Adrenal gland (tissue), 12 donors: ENCODE results near the gene GALK2. TPM values are rescaled to one million over a fixed set of nuclear protein-coding genes. Genes with fewer than 3 reads are reported as not detected.

Source experiments
- DNase-seq, 7 donors: peaks; one replicate each; pipeline ENCODE4 v3.0.0-alpha.2; 2019 to 2020
- H3K27ac ChIP-seq, 5 donors: fragments of 200-600 bp; sonication (generic) in 4 of 5; 1 replicate in 3 of 5; 2 replicates in 2 of 5; pipeline versions ENCODE4 v1.5.1 to v1.8.0; 2016 to 2020; ENCODE audit warnings: mild to moderate bottlenecking in 1 of 5
- H3K27me3 ChIP-seq: fragments of 200-600 bp; 2 replicates; pipeline ENCODE4 v1.8.0; 2021
- H3K36me3 ChIP-seq, 2 donors: fragments of 200-600 bp; replicated peaks in 1 of 2; 1 replicate in 1 of 2; 2 replicates in 1 of 2; pipeline versions ENCODE4 v1.5.1 to v1.8.0; 2018 to 2022
- H3K4me1 ChIP-seq, 2 donors: fragments of 200-600 bp; replicated peaks in 1 of 2; 1 replicate in 1 of 2; 2 replicates in 1 of 2; pipeline versions ENCODE4 v1.5.1 to v1.8.0; 2018 to 2021
- H3K4me3 ChIP-seq, 4 donors: fragments of 200-600 bp; sonication (generic) in 3 of 4; one replicate each; pipeline ENCODE4 v1.5.1; 2016 to 2018
- H3K9me3 ChIP-seq, 3 donors: fragments of 200-600 bp; sonication (generic) in 1 of 3; replicated peaks in 1 of 3; 1 replicate in 2 of 3; 2 replicates in 1 of 3; pipeline versions ENCODE4 v1.5.1 to v1.8.0; 2016 to 2021
- CTCF ChIP-seq, 6 experiments: fragments of 450-650 bp in 4 of 6; fragments of 200-600 bp in 2 of 6; sonication (generic) in 1 of 6; IDR thresholded peaks; 1 replicate in 5 of 6; 2 replicates in 1 of 6; pipeline versions ENCODE4 v1.5.1 to v1.8.0; 2016 to 2021; ENCODE audit warnings: antibody characterized with exemption in 6 of 6, mild to moderate bottlenecking in 2 of 6, moderate library complexity in 1 of 6
- POLR2A ChIP-seq, 2 donors: fragments of 450-650 bp; IDR thresholded peaks; one replicate each; pipeline ENCODE4 v1.6.1; 2017; ENCODE audit warnings: antibody characterized with exemption in 2 of 2, mild to moderate bottlenecking in 2 of 2, moderate library complexity in 1 of 2
- WGBS, 4 donors: extraction: QIAGEN DNeasy Blood & Tissue Kit in 2 of 4; methylation state at CpG; one replicate each; pipeline versions ENCODE4 v1.1.5 to v1.1.7; 2013 to 2017; 5-methylcytosine and 5-hydroxymethylcytosine counted together
- intact Hi-C, 2 donors: fragments of 100-400 bp; cut with DNase I; formaldehyde crosslinking; loops; one replicate each; pipeline versions ENCODE4 v1.14.1 to v1.15.0; 2022 to 2023
- polyA plus RNA-seq, 3 donors: library from polyadenylated mRNA; stranded (reverse); fragments of 200-250 nt in 2 of 3; fragments of 350-450 nt in 1 of 3; fragmentation: Illumina TruSeq in 1 of 3; extraction: RNeasy Lipid Tissue Mini Kit (QIAGEN cat#74804) in 1 of 3; gene quantifications; one replicate each; pipeline ENCODE4 v1.2.3, GENCODE V29; 2013 to 2014
- total RNA-seq, 9 donors: library from RNA; depleted of rRNA in 4 of 9; stranded (reverse); fragments of >200 nt in 4 of 9; fragments of 120-200 nt in 1 of 9; fragmentation: NEBNext Ultra II Directional in 1 of 9; extraction: Animal tissue kit (Norgen Biotek cat#: 25700) in 1 of 9; gene quantifications; one replicate each; pipeline versions ENCODE4 v1.1.0 to v1.2.4, GENCODE V29; 2013 to 2023
- donor health status: healthy with polysubstance abuse.
- donor health status: Bipolar disorder and iron deficiency.
- donor health status: DM: yes; HTN: yes; CAD: no.
- donor health status: DM: no; HTN: no; CAD: no.
- donor health status: DM: no; HTN: no; CAD: no.
- donor health status: DM: yes; HTN: yes; CAD: no.

The GALK2 gene
- total and polyA plus RNA-seq, 12 donors = 11.0 to 64.2 (median 49.1) TPM

GRCh38 chr15:49328941-49329340, 158.9 kb downstream of the GALK2 start:
- intact Hi-C loops = no loop called here

GRCh38 chr15:49330166-49330565, 160.1 kb downstream of the GALK2 start:
- no peak for TF ChIP-seq CTCF (IDR thresholded peaks at IDR 0.05)
- no peak for TF ChIP-seq POLR2A (IDR thresholded peaks at IDR 0.05)

More at GRCh38 chr15:49328941-49329340, 158.9 kb downstream of the GALK2 start:
- no peak for TF ChIP-seq CTCF (IDR thresholded peaks at IDR 0.05)
- TF ChIP-seq POLR2A (IDR thresholded peaks at IDR 0.05) = no peak
- Histone ChIP-seq H3K27me3 (no peaks in the 10 kb centered on the region), H3K36me3 (no peaks in the 10 kb centered on the region), H3K27ac (no peak overlapping the region), H3K4me3 (no peak overlapping the region), H3K4me1 (no peaks in the 10 kb centered on the region), H3K9me3 (no peaks in the 10 kb centered on the region)
- DNase-seq = no peak

GRCh38 chr15:49331442-49331841, 161.4 kb downstream of the GALK2 start:
- Histone ChIP-seq H3K27ac (no peak overlapping the region), H3K4me1 (no peaks in the 10 kb centered on the region), H3K36me3 (no peaks in the 10 kb centered on the region), H3K4me3 (no peak overlapping the region), H3K9me3 (no peaks in the 10 kb centered on the region), H3K27me3 (no peaks in the 10 kb centered on the region)
- TF ChIP-seq POLR2A (IDR thresholded peaks at IDR 0.05) (no peak), CTCF (IDR thresholded peaks at IDR 0.05) (no peak)
- intact Hi-C loops = no loop called here
- no peak for DNase-seq

More at GRCh38 chr15:49330166-49330565, 160.1 kb downstream of the GALK2 start:
- no peak for DNase-seq
- Histone ChIP-seq H3K36me3 (no peaks in the 10 kb centered on the region), H3K27ac (no peak overlapping the region), H3K27me3 (no peaks in the 10 kb centered on the region), H3K4me3 (no peak overlapping the region), H3K4me1 (no peaks in the 10 kb centered on the region), H3K9me3 (no peaks in the 10 kb centered on the region)
- intact Hi-C loops = no loop called here

GRCh38 chr15:49331951-49332350, 161.9 kb downstream of the GALK2 start:
- no peaks in the 10 kb centered on the region for H3K4me1 ChIP-seq
- no peak overlapping the region for H3K27ac ChIP-seq
- no peak for TF ChIP-seq POLR2A (IDR thresholded peaks at IDR 0.05)
- no peak for TF ChIP-seq CTCF (IDR thresholded peaks at IDR 0.05)
- no peaks in the 10 kb centered on the region for H3K9me3 ChIP-seq
- H3K27me3 ChIP-seq = no peaks in the 10 kb centered on the region
- intact Hi-C loops = no loop called here
- no peak overlapping the region for H3K4me3 ChIP-seq
- H3K36me3 ChIP-seq = no peaks in the 10 kb centered on the region
- no peak for DNase-seq
- WGBS, 4 donors = 90 to 96% (median 93%) methylated on average over 3 of the region's 3 CpGs
